Transverse colon (tissue), 4 donors: Measurements from ENCODE around the gene DYNC1LI1.

ENCODE experiments used
- CTCF ChIP-seq, 5 experiments: fragments of 200-600 bp in 3 of 5; fragments of 450-650 bp in 2 of 5; sonication (generic) in 3 of 5; IDR thresholded peaks; 1 replicate in 2 of 5; 2 replicates in 3 of 5; pipeline ENCODE4 v1.5.1; 2016 to 2017; ENCODE audit warnings: antibody characterized with exemption in 5 of 5, inconsistent platforms in 3 of 5, mild to moderate bottlenecking in 2 of 5, moderate library complexity in 1 of 5
- EP300 ChIP-seq: sonication (generic); formaldehyde crosslinking; IDR thresholded peaks from one replicate; pipeline ENCODE4 v1.6.1; 2017; ENCODE audit warnings: antibody characterized with exemption, low read depth
- POLR2A ChIP-seq: fragments of 450-650 bp; IDR thresholded peaks from one replicate; pipeline ENCODE4 v1.6.1; 2016; ENCODE audit warnings: antibody characterized with exemption, mild to moderate bottlenecking, moderate library complexity
- POLR2AphosphoS5 ChIP-seq, 3 donors: sonication (generic); formaldehyde crosslinking; IDR thresholded peaks; one replicate each; pipeline ENCODE4 v1.6.1; 2016; ENCODE audit warnings: antibody characterized with exemption in 3 of 3

- no peak for TF ChIP-seq POLR2A
- TF ChIP-seq CTCF (IDR thresholded peaks at IDR 0.05) = no peak
- no peak for TF ChIP-seq POLR2AphosphoS5 (IDR thresholded peaks at IDR 0.05)
- no peak for TF ChIP-seq EP300
These were observed 70.4 kb downstream of the DYNC1LI1 start for GRCh38 chr3:32500231-32500630.
